SU-DHL-6 (cell line): ENCODE results near the gene RAG2.

Experiments used
- H2AFZ ChIP-seq: fragments of 200-600 bp; sonication (generic); 2 replicates; pipeline ENCODE4 v1.6.1; 2014; ENCODE audit warnings: low read depth, mild to moderate bottlenecking, moderate library complexity, mixed read lengths, antibody characterized with exemption, low read length; ENCODE audit not compliant: severe bottlenecking
- H3F3A ChIP-seq: fragments of 200-600 bp; shearing (Covaris generic); 2 replicates; pipeline ENCODE4 v1.6.0; 2016; ENCODE audit warnings: antibody characterized with exemption, mild to moderate bottlenecking; ENCODE audit not compliant: insufficient read depth
- H3K27ac ChIP-seq: fragments of 200-600 bp; sonication (generic); 2 replicates; pipeline ENCODE4 v1.5.1; 2016; ENCODE audit warnings: low read depth, mild to moderate bottlenecking, low read length, moderate library complexity, mixed read lengths
- H3K27me3 ChIP-seq: fragments of 200-600 bp; sonication (generic), shearing (Covaris generic); 2 replicates; pipeline ENCODE4 v1.6.0; 2014; ENCODE audit warnings: mild to moderate bottlenecking, low read length
- H3K36me3 ChIP-seq: fragments of 200-600 bp; sonication (generic); 2 replicates; pipeline ENCODE4 v1.6.1; 2014; ENCODE audit warnings: mild to moderate bottlenecking, low read length, mixed read lengths
- H3K4me2 ChIP-seq: fragments of 300-600, 200-600 bp; shearing (Covaris generic), sonication (generic); 2 replicates; pipeline ENCODE4 v1.6.0; 2014; ENCODE audit warnings: low read length, low read depth, mild to moderate bottlenecking; ENCODE audit not compliant: poor library complexity, severe bottlenecking
- H3K4me3 ChIP-seq: fragments of 200-600 bp; sonication (generic); 2 replicates; pipeline ENCODE4 v1.5.1; 2014; ENCODE audit warnings: antibody characterized with exemption, low read length, mild to moderate bottlenecking, mixed read lengths; ENCODE audit not compliant: insufficient read depth, poor library complexity, severe bottlenecking
- H3K79me2 ChIP-seq: fragments of 200-600 bp; sonication (generic); 2 replicates; pipeline ENCODE4 v1.6.1; 2014; ENCODE audit warnings: mild to moderate bottlenecking, low read length, moderate library complexity; ENCODE audit not compliant: insufficient read depth
- H3K9ac ChIP-seq: fragments of 200-600 bp; sonication (generic); 2 replicates; pipeline ENCODE4 v1.7.0; 2014; ENCODE audit warnings: mild to moderate bottlenecking, low read length
- H3K9me2 ChIP-seq: fragments of 200-600 bp; sonication (generic); replicated peaks from 2 replicates; pipeline ENCODE4 v1.6.1; 2014; ENCODE audit warnings: low read length; ENCODE audit not compliant: insufficient read depth
- H3K9me3 ChIP-seq: fragments of 200-600 bp; sonication (generic); 2 replicates; pipeline ENCODE4 v1.6.1; 2014; ENCODE audit warnings: low read length, mixed read lengths; ENCODE audit not compliant: insufficient read depth
- H4K20me1 ChIP-seq: fragments of 200-600 bp; sonication (generic); 2 replicates; pipeline ENCODE4 v1.6.1; 2014; ENCODE audit warnings: low read depth, mild to moderate bottlenecking, antibody characterized with exemption, low read length, moderate library complexity, mixed read lengths
- EZH2phosphoT487 ChIP-seq: fragments of 200-600 bp; sonication (generic), shearing (Covaris generic); conservative IDR thresholded peaks from 2 replicates; pipeline ENCODE4 v1.6.1; 2018; ENCODE audit warnings: mild to moderate bottlenecking, antibody characterized with exemption, low read length, moderate library complexity, mixed read lengths
- TF ChIP-seq, protein P1 (sequence below): fragments of 200-600 bp; sonication (generic); IDR thresholded peaks from one replicate; pipeline ENCODE4 v1.5.1; 2017; ENCODE audit warnings: antibody characterized with exemption, mild to moderate bottlenecking, low read length, moderate library complexity; ENCODE audit not compliant: insufficient read depth, poor library complexity, severe bottlenecking

Gene RAG2

DNA sequence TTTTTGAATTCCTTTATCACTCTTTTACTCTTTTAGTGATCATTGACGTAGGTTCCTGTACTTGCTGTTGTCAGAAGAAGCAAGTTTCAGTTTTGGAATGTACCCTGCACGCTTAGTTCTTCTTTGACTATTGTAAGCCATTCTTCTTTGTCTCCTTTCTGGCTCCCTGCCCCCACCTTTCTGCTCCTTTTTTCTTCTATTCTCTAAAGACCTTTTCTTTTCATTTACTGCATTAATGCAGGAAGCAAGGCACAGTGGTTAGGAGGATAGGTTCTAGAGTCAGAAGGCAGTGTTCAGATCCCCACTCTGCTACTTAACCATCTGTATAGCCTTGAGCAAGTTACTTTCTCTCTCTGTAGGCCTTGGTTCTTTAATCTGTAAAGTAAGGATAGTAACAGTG is 33.7 kb upstream of the RAG2 start:
- Histone ChIP-seq H3K27ac (no peak overlapping the region), H3K9me3 (no peaks in the 10 kb centered on the region), H3F3A (no peaks in the 10 kb centered on the region), H3K36me3 (no peaks in the 10 kb centered on the region), H2AFZ (no peak overlapping the region), H3K4me3 (no peak overlapping the region), H4K20me1 (no peaks in the 10 kb centered on the region), H3K79me2 (no peaks in the 10 kb centered on the region), H3K27me3 (0 out of 2 replicates have a peak, but pooled peaks cover 4% of the 10 kb centered on the region), H3K9me2 (no peaks in the 10 kb centered on the region), H3K9ac (no peak overlapping the region), H3K4me2 (no peak overlapping the region)
- no peak for TF ChIP-seq EZH2phosphoT487
- TF ChIP-seq, protein P1, sequence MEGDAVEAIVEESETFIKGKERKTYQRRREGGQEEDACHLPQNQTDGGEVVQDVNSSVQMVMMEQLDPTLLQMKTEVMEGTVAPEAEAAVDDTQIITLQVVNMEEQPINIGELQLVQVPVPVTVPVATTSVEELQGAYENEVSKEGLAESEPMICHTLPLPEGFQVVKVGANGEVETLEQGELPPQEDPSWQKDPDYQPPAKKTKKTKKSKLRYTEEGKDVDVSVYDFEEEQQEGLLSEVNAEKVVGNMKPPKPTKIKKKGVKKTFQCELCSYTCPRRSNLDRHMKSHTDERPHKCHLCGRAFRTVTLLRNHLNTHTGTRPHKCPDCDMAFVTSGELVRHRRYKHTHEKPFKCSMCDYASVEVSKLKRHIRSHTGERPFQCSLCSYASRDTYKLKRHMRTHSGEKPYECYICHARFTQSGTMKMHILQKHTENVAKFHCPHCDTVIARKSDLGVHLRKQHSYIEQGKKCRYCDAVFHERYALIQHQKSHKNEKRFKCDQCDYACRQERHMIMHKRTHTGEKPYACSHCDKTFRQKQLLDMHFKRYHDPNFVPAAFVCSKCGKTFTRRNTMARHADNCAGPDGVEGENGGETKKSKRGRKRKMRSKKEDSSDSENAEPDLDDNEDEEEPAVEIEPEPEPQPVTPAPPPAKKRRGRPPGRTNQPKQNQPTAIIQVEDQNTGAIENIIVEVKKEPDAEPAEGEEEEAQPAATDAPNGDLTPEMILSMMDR, result no peak

DNA sequence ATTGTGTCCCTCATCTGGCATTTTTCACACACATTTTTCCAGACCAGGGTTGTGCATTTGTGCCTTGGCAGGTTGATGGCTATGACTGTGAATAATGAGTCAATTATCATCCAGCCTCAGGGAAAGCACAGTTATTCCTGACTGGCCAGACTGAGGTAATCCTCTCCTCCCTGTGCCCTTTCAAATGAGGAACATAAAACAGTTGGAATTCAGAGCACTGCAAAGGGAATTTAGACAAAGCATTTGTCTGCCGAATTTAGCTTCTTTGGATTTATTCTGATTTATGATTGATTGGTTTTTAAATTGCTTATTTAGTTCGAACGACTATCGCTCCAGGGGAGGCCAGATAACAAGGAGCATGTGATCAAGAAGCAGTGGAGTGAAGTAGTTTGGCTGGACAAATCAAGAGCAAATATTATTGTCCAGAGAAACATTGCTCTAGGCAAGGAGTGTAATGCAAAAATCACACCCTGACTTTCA is 30.8 kb upstream of the RAG2 start:
- Histone ChIP-seq H2AFZ (no peak overlapping the region), H3K27me3 (0 out of 2 replicates have a peak, but pooled peaks cover 4% of the 10 kb centered on the region), H3K36me3 (no peaks in the 10 kb centered on the region), H4K20me1 (no peaks in the 10 kb centered on the region), H3K9me2 (no peaks in the 10 kb centered on the region), H3F3A (no peaks in the 10 kb centered on the region), H3K9me3 (no peaks in the 10 kb centered on the region), H3K4me2 (no peak overlapping the region), H3K4me3 (no peak overlapping the region), H3K79me2 (no peaks in the 10 kb centered on the region), H3K27ac (no peak overlapping the region), H3K9ac (no peak overlapping the region)
- TF ChIP-seq, protein P1, result no peak
- no peak for TF ChIP-seq EZH2phosphoT487

DNA sequence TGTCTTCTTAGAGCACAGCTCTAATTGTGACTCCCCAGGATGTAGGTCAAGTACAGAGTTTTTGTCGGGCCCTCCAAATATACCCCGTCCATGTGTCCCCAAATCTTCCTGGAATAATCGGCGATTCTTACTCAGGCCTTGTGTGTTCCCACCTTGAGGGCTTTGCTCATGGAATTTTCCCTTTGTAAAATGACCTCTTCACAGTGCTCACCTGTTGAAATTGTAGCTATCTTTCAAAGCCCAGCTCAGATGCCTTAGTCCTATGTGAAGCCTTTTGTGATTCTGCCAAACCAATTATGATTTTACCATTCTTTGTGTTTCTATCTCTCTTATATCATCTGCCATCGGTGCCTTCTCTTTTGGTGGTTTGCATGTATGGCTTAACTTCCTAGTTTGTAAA is 30.1 kb upstream of the RAG2 start:
- Histone ChIP-seq H3K9me3 (no peaks in the 10 kb centered on the region), H3K4me2 (no peak overlapping the region), H4K20me1 (no peaks in the 10 kb centered on the region), H3K27me3 (0 out of 2 replicates have a peak, but pooled peaks cover 4% of the 10 kb centered on the region), H2AFZ (no peak overlapping the region), H3K36me3 (no peaks in the 10 kb centered on the region), H3K4me3 (no peak overlapping the region), H3K9me2 (no peaks in the 10 kb centered on the region), H3F3A (no peaks in the 10 kb centered on the region), H3K9ac (no peak overlapping the region), H3K27ac (no peak overlapping the region), H3K79me2 (no peaks in the 10 kb centered on the region)
- TF ChIP-seq, protein P1, result no peak
- no peak for TF ChIP-seq EZH2phosphoT487
